Measurements from ENCODE around the gene HMOX1. TPM values are rescaled to one million over a fixed set of nuclear protein-coding genes. Genes with fewer than 3 reads are reported as not detected.
A peak's percentile ranks its signal among the peaks of the same experiment; 100 is the strongest.

The HMOX1 gene
- total and polyA plus RNA-seq, 12 donors, result 1.6 to 68.0 (median 4.2) TPM

- peak in 2 of 8 donors; percentile 10 to 11 for ATAC-seq
- no peak for TF ChIP-seq CTCF (IDR thresholded peaks at IDR 0.05)
- Histone ChIP-seq H3K9me3 (no peaks in the 10 kb centered on the region), H3K4me3 (no peak overlapping the region), H3K4me1 (peaks cover 0 to 47% (median 34%) of the 10 kb centered on the region in 9 donors), H3K36me3 (peaks cover 0 to 100% (median 66%) of the 10 kb centered on the region in 9 donors), H3K27ac (peak overlapping the region in 2 of 10 donors; percentile 46 to 54), H3K27me3 (no peaks in the 10 kb centered on the region)
- 80 to 81% methylated on average over 7 of the region's 7 CpGs for WGBS, 2 donors
- DNase-seq, result no peak
- intact Hi-C loops (cut with DNase I), result no loop called here
Observed at GRCh38 chr22:35335468-35335867, 45.4 kb upstream of the HMOX1 start.

GRCh38 chr22:35335936-35336781 is 44.7 kb upstream of the HMOX1 start:
- no peaks in the 10 kb centered on the region for H3K9me3 ChIP-seq
- TF ChIP-seq CTCF (IDR thresholded peaks at IDR 0.05), result no peak
- H3K4me3 ChIP-seq, result no peak overlapping the region
- peaks cover 0 to 100% (median 65%) of the 10 kb centered on the region in 9 donors for H3K36me3 ChIP-seq
- 60% methylated on average over 12 of the region's 12 CpGs for WGBS, 2 donors
- peaks cover 0 to 40% (median 28%) of the 10 kb centered on the region in 9 donors for H3K4me1 ChIP-seq
- DNase-seq (peak; percentile 40 to 70), ATAC-seq (peak; percentile 50 to 80 (median 70))
- no peaks in the 10 kb centered on the region for H3K27me3 ChIP-seq
- intact Hi-C loops (cut with DNase I), result no loop called here
- peak overlapping the region in 6 of 10 donors; percentile 10 to 56 (median 46) for H3K27ac ChIP-seq

GRCh38 chr22:35337932-35338331 is 43.0 kb upstream of the HMOX1 start:
- Histone ChIP-seq H3K4me3 (no peak overlapping the region), H3K27ac (no peak overlapping the region), H3K9me3 (no peaks in the 10 kb centered on the region), H3K4me1 (peaks cover 0 to 25% (median 16%) of the 10 kb centered on the region in 9 donors), H3K27me3 (no peaks in the 10 kb centered on the region), H3K36me3 (peaks cover 0 to 96% (median 54%) of the 10 kb centered on the region in 9 donors)
- DNase-seq (no peak), ATAC-seq (no peak)
- WGBS, 2 donors, result 89 to 90% methylated on average over 4 of the region's 4 CpGs
- no peak for TF ChIP-seq CTCF (IDR thresholded peaks at IDR 0.05)
- intact Hi-C loops (cut with DNase I), result no loop called here

- no peak overlapping the region for H3K4me3 ChIP-seq
- intact Hi-C loops (cut with DNase I), result no loop called here
- H3K36me3 ChIP-seq, result peaks cover 0 to 91% (median 46%) of the 10 kb centered on the region in 9 donors
- H3K4me1 ChIP-seq, result peaks cover 0 to 8% (median 3%) of the 10 kb centered on the region in 9 donors
- TF ChIP-seq CTCF (IDR thresholded peaks at IDR 0.05), result no peak
- WGBS, 2 donors, result 93% methylated on average over 19 of the region's 19 CpGs
- no peaks in the 10 kb centered on the region for H3K27me3 ChIP-seq
- ATAC-seq (no peak), DNase-seq (no peak)
- no peaks in the 10 kb centered on the region for H3K9me3 ChIP-seq
- no peak overlapping the region for H3K27ac ChIP-seq
Observed at GRCh38 chr22:35341090-35341874, 39.6 kb upstream of the HMOX1 start.

All from heart right ventricle (tissue), 16 donors.